ENCODE results near the gene LRRC38. TPM values are rescaled to one million over a fixed set of nuclear protein-coding genes. Genes with fewer than 3 reads are reported as not detected.

Gene LRRC38
- total RNA-seq, 4 donors from 2014 or later: not detected

DNA sequence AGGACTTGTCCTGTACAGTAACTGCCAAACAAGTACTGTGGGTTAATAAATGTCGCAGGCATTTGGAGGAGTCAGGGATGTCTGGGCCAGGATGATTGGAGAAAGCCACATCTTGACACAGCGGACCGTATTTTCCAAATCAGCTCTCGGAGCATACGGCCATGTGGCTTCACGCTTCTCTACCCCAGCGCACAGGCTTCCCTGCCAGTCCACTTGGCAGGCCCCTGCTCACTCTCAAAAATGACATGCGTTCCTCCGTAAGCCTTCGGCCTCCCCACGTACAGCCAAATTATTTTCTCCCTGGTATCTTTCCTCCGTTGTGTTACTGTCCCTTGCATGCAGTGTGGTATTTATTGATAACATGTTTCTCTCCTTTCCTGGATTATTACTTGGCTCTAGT lies 7.2 kb upstream of the LRRC38 start:
- TF ChIP-seq POLR2A (IDR thresholded peaks at IDR 0.05) (no peak), CTCF (IDR thresholded peaks at IDR 0.05) (no peak)
- Histone ChIP-seq H3K9me3 (no peaks in the 10 kb centered on the region), H3K36me3 (no peaks in the 10 kb centered on the region), H3K27me3 (no peaks in the 10 kb centered on the region), H3K4me1 (no peaks in the 10 kb centered on the region), H3K4me3 (no peak overlapping the region), H3K27ac (no peak overlapping the region)
- intact Hi-C loops (cut with DNase I; ENCODE audit: low total_unique reads): no loop called here
- no peak for DNase-seq

DNA sequence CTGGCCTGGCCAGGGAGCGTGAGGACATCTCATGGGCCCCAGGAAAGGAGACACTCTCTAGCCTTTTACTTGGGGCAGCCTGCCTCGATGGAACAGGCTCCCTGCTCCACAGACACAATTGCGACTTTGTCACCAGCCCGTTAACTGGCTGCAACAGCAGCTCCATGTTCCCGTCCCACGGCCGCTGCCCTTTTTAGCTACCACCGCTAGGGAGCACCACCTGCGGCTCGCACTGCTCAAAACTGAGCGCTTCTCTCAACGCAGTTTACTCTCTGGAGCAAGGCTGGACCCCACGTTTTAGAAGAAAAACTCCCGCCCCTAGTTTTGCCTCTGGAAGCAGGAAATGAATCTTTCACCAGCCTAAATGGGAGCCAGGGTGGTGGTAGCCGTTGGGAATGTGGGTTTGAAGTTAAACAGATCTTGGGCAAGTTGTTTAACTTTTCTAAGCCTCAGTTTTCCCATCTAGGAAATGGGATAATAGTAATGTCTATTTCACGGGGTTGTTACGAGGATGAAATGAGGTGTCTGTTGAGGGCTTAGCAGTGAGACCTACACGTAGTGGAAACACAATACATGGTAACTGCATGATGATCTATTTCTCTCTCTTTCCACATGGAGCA lies 3.5 kb upstream of the LRRC38 start:
- H3K4me1 ChIP-seq: peaks cover 0 to 8% of the 10 kb centered on the region in 2 donors
- H3K27ac ChIP-seq: no peak overlapping the region
- H3K4me3 ChIP-seq: no peak overlapping the region
- H3K9me3 ChIP-seq: no peaks in the 10 kb centered on the region
- TF ChIP-seq POLR2A (IDR thresholded peaks at IDR 0.05) (no peak), CTCF (IDR thresholded peaks at IDR 0.05) (no peak)
- intact Hi-C loops (cut with DNase I; ENCODE audit: low total_unique reads): no loop called here
- H3K27me3 ChIP-seq: no peaks in the 10 kb centered on the region
- no peaks in the 10 kb centered on the region for H3K36me3 ChIP-seq
- no peak for DNase-seq

GRCh38 chr1:13516606-13517005 lies 2.8 kb upstream of the LRRC38 start:
- H3K27me3 ChIP-seq: no peaks in the 10 kb centered on the region
- H3K4me3 ChIP-seq: no peak overlapping the region
- H3K36me3 ChIP-seq: no peaks in the 10 kb centered on the region
- H3K4me1 ChIP-seq: peaks cover 0 to 8% of the 10 kb centered on the region in 2 donors
- H3K27ac ChIP-seq: no peak overlapping the region
- no peak for TF ChIP-seq CTCF (IDR thresholded peaks at IDR 0.05)
- TF ChIP-seq POLR2A (IDR thresholded peaks at IDR 0.05): no peak
- H3K9me3 ChIP-seq: no peaks in the 10 kb centered on the region
- intact Hi-C loops (cut with DNase I; ENCODE audit: low total_unique reads): no loop called here
- no peak for DNase-seq

DNA sequence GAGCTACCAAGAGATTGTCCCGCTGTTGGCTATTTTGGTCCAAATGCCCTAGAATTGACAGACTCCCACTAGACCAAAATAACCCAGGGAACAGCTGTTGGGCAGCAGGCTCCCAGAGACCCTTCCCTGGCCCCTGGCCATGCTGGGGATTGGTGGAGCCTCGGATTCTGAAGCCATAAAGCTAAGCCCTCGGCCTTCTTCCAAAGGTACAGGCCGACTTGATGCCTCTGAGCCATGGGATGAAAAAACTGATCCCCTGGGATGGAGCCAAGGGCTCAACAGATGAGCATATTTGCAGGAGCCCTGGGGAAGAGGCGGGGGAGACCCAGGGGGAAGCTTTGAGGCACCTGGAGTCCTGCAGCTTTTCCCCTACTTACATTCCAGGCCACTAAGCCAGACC lies 1.0 kb upstream of the LRRC38 start:
- no peaks in the 10 kb centered on the region for H3K27me3 ChIP-seq
- TF ChIP-seq CTCF (IDR thresholded peaks at IDR 0.05) (no peak), POLR2A (IDR thresholded peaks at IDR 0.05) (no peak)

DNA sequence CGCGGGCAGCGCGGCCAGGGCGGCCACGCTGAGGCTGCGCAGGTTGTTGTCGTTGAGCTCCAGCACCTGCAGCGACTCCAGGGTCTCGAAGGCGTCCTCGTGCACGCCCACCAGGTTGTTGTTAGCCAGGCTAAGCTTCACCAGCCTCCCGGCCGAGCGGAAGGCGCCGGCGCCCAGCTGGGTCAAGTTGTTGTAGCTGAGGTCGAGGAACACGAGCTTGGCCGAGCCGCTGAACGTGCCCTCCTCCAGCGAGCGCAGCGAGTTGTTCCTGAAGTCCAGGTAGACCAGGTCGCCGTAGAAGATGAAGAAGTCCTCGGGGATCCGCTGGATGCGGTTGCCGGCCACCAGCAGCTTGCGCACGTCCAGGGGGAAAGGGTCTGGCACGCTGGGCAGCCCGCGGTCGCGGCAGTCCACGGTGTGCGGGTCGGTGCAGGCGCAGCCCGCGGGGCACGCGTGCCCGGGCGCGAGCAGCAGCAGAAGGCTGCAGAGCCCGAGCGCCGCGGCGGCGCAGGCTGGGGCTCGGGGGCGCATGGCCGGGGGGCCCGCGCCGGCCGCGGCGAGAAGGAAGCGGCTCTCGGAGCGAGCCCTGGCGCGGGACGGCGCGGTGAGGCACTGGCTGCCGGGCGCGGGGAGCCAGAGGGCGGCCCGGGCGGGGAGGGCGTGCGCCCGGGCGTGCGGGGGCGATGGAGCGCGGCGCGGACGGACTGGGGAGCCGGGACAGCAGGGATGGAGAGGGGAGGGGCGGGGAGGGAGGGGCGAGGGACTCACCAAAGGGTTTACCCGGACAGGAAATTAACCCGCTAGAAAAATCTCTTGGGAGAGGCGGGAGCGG lies 524 bp downstream of the LRRC38 start:
- Histone ChIP-seq H3K36me3 (no peaks in the 10 kb centered on the region), H3K27me3 (no peaks in the 10 kb centered on the region), H3K9me3 (no peaks in the 10 kb centered on the region), H3K27ac (no peak overlapping the region), H3K4me3 (no peak overlapping the region), H3K4me1 (peaks cover 0 to 8% of the 10 kb centered on the region in 2 donors)
- no peak for TF ChIP-seq CTCF (IDR thresholded peaks at IDR 0.05)
- TF ChIP-seq POLR2A (IDR thresholded peaks at IDR 0.05): no peak
- DNase-seq: no peak
- intact Hi-C loops (cut with DNase I; ENCODE audit: low total_unique reads): no loop called here

More for the DNA sequence above, 1.0 kb upstream of the LRRC38 start:
- intact Hi-C loops (cut with DNase I; ENCODE audit: low total_unique reads): no loop called here
- no peaks in the 10 kb centered on the region for H3K36me3 ChIP-seq
- H3K27ac ChIP-seq: no peak overlapping the region
- no peaks in the 10 kb centered on the region for H3K9me3 ChIP-seq
- DNase-seq: no peak
- peaks cover 0 to 8% of the 10 kb centered on the region in 2 donors for H3K4me1 ChIP-seq
- no peak overlapping the region for H3K4me3 ChIP-seq

Data from uterus (tissue), 4 donors.